SU-DHL-6 (cell line): ENCODE results near the gene TSHR.

Experiments
- EZH2phosphoT487 ChIP-seq: fragments of 200-600 bp; sonication (generic), shearing (Covaris generic); conservative IDR thresholded peaks from 2 replicates; pipeline ENCODE4 v1.6.1; 2018; ENCODE audit warnings: mild to moderate bottlenecking, antibody characterized with exemption, low read length, moderate library complexity, mixed read lengths
- TF ChIP-seq, protein P1 (sequence below): fragments of 200-600 bp; sonication (generic); IDR thresholded peaks from one replicate; pipeline ENCODE4 v1.5.1; 2017; ENCODE audit warnings: antibody characterized with exemption, mild to moderate bottlenecking, low read length, moderate library complexity; ENCODE audit not compliant: insufficient read depth, poor library complexity, severe bottlenecking

DNA sequence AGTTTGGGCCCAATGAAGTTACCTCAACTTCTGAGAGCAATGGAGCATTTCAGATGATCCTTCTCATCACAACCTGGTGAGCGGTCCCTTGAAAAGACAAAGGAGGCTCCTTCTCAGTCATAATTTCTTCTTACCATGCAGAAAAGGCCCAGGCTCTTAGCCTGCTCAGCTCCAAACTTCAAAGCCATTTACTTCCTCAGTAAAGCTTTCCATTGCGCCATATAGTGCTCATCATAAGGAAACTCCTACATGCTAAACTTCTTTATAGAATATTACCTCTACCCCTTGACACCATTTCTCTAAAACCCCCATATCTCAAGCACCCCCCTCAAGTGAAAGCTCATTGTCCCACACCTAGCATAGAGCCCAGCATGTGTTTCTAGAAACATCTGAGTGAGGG lies 138.2 kb downstream of the TSHR start:
- TF ChIP-seq, protein P1, sequence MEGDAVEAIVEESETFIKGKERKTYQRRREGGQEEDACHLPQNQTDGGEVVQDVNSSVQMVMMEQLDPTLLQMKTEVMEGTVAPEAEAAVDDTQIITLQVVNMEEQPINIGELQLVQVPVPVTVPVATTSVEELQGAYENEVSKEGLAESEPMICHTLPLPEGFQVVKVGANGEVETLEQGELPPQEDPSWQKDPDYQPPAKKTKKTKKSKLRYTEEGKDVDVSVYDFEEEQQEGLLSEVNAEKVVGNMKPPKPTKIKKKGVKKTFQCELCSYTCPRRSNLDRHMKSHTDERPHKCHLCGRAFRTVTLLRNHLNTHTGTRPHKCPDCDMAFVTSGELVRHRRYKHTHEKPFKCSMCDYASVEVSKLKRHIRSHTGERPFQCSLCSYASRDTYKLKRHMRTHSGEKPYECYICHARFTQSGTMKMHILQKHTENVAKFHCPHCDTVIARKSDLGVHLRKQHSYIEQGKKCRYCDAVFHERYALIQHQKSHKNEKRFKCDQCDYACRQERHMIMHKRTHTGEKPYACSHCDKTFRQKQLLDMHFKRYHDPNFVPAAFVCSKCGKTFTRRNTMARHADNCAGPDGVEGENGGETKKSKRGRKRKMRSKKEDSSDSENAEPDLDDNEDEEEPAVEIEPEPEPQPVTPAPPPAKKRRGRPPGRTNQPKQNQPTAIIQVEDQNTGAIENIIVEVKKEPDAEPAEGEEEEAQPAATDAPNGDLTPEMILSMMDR: no peak
- no peak for TF ChIP-seq EZH2phosphoT487
